Measurements from ENCODE around the gene SALL3.
"Not testable (repeated sequence)": the region's sequence is repeated elsewhere in the genome, so short reads cannot be mapped to it uniquely, and the experiment has no call there.

Gene SALL3

DNA sequence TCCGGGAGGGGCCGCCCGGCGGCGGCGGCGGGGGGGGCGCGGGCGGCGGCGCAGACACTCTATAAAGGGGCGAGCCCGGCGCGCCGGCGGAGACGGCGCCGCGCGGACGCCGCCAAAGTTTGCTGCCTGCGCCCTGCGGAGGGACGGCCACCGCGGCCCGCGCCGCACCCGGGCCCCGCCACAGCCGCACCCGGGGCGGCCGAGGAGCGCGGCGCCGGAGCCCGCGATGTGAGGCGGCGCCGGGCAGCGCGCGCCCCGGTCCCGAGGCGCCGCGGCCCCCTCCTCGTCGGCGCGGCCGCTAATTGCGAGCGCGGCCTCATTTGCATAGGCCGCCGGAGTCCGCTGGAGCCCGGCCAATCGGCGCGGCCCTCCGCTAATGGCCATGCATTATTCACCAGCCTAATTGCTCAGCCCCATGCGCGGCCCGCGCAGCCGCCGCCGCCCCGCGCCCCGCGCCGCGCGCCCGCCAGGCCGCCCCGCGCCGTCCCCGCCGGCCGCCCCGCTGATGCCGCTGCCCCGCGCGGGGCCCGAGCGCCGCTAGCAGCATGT is at the start of gene SALL3:
Gene SALL3, plus strand, starts transcription at position 89 of the 549 bp plus-strand sequence. Its CDS starts 457 bp downstream, at position 546.
- DNase-seq = no peak

- no peak for DNase-seq
These were observed 47.3 kb upstream of the SALL3 start for GRCh38 chr18:78932281-78932680.

- no peak for DNase-seq
These were observed 45.6 kb upstream of the SALL3 start for GRCh38 chr18:78934003-78934402.

DNA sequence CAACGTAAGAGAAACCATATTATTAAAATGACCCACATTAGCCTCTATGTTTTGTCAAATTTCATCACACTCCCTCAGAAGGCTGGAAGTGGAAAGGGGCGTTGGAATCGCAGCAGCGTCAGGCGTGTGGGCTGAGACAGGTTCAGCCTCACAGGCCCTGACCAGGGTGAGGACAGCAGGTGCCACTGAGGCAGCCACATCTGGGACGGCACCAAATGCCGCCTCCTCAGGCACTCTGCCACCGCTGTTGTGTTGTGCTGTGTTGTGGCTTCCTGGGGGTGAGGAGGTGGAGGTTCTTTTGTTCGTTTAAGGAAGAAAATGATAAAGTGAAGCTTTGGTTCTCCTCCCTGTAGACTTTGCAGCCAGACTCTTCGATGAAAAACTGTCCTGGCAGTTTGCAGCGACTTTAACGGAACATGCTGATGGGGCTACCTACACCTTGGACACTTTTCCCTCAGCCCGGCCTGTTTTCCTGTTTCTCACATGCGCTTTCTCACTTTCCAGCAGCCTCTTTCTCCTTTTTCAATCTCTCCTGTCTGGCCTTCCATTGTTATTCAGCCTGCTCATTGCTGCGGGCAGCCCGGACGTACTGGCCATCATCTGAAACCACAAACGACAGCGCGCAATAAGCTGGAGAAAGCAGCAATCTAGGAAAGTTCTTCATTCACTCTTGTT is 44.9 kb upstream of the SALL3 start:
- DNase-seq = no peak

GRCh38 chr18:78935406-78935805 is 44.2 kb upstream of the SALL3 start:
- no peak for DNase-seq

- no peak for DNase-seq
These were observed 43.2 kb upstream of the SALL3 start for GRCh38 chr18:78936251-78937005.

GRCh38 chr18:78937166-78937565 is 42.5 kb upstream of the SALL3 start:
- no peak for DNase-seq

DNA sequence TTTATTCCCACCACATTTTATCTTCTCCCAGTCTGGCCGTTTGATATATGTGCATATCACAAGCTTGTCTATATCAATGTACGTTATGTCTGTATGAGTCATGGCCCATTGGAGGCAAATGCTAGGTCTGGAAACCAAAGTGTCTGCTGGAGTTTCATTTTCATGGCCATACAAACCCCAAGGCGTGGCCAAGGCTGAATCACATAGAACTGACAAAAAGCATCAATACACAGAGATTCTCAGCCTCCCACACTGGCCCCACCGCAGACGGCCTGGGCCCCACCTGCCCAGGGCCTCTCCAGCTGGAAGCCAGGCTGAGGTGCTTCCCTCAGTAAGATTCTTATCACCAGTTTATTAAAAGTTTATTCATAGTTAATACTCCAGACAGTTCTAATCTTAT is 40.5 kb upstream of the SALL3 start:
- DNase-seq = no peak

GRCh38 chr18:78939734-78940494 is 39.7 kb upstream of the SALL3 start:
- no peak for DNase-seq

GRCh38 chr18:78942236-78942635 is 37.4 kb upstream of the SALL3 start:
- DNase-seq = not testable (repeated sequence)

DNA sequence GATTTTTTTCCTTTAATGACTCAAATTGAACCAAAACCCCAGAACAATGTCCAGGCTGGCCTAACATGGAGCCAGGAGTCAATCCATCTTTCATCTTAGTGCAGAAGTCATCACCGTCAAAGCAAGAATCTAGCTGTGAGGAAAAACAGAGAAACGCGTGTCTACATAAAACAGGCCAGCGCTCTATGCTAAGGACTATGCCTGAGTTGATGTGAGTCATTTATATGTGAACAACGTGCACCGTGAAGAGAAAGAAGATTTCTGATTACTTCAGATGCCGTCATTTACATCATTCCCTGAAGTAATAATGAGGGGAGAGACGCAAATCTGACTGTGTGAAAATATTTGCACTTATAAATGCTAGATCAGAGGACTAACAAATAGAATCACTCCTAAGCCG is 34.0 kb upstream of the SALL3 start:
- DNase-seq = no peak

- no peak for DNase-seq
These were observed 32.3 kb upstream of the SALL3 start for GRCh38 chr18:78947291-78947690.

DNA sequence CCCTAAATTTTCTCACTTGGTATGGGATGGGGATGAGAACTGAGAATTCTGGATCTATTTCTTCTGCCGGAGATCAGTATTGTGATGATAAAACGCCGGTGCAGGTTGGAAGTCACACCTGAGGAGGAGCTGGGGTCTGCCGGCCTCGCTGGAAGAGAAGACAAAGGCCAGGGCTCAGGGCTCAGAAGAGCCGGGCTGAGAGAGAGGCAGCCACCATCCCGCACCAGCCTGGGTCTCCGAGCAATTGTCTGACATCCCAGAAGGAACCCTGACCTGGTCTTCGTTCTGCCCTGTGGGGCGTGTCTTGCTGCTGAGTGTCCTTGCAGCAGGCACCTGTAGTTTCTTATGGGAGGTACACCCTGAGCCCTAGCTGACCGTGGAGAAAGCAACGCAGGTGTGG is 31.4 kb upstream of the SALL3 start:
- no peak for DNase-seq

GRCh38 chr18:78948707-78949106 is 30.9 kb upstream of the SALL3 start:
- DNase-seq = no peak

DNA sequence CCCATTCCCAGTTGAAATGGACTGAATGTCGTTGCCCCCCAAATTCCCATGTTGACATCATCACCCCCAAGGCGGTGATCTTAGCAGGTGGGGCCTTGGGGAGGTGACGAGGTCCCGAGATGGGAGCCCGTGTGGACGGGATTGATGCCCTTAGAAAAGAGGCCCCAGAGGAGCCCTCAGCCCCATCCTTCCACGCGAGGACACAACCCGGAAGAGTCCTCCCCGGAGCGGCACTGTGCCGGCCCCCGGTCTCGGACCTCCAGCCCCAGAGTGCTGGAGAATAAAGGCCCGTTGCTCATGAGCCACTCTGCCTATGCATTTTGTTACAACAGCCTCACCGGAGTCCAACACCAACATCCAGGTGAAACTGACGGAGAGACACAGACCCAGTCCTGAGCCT is 30.4 kb upstream of the SALL3 start:
- no peak for DNase-seq

- no peak for DNase-seq
These were observed 29.2 kb upstream of the SALL3 start for GRCh38 chr18:78950386-78950785.

DNA sequence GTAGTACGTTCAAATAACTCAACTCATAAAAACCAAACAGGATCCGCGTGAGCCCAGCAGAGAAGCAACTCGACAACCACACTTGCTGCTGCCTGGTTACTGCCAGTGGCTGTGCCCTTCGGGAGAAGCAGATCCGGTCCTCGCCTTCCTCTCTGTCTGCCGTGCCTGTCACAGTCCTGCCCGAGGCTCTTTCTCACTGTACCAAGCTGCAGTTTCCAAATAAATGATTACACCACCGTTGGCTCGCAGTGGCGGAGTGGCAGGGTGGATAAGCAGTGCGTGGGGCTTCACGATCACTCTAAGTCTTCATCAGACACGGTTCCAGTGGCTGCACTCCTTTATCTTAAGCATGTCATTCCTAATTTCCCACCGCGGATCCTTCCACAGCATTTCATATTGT is 26.1 kb upstream of the SALL3 start:
- DNase-seq = no peak

DNA sequence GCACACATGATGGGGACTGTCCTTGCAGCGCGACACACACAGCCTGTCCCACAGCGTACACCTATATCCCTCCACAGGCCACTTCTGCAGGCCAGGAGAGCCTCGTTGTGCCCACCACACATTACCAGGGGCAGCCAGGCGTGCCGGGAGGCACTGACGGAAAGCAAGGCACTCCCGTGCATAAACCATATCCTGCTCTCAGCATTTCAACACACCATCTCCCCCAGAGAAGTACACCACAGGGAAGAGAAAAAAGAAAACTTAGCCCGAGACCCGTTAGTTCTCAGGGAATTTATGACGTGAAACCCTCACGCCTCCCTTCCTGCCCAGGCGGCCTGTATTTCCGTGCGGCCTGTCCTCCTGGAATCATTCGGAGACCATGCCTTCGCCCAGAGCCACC is 24.6 kb upstream of the SALL3 start:
- DNase-seq = no peak

DNA sequence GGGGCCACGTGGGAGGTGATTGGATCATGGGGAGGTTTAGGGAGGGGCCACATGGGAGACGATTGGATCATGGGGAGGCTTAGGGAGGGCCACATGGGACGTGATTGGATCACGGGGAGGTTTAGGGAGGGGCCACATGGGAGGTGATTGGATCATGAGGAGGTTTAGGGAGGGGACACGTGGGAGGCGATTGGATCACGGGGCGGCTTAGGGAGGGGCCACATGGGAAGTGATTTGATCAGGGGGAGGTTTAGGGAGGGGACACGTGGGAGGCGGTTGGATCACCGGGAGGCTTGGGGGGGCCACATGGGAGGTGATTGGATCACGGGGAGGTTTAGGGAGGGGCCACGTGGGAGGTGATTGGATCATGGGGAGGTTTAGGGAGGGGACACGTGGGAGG is 22.5 kb upstream of the SALL3 start:
- DNase-seq = no peak

DNA sequence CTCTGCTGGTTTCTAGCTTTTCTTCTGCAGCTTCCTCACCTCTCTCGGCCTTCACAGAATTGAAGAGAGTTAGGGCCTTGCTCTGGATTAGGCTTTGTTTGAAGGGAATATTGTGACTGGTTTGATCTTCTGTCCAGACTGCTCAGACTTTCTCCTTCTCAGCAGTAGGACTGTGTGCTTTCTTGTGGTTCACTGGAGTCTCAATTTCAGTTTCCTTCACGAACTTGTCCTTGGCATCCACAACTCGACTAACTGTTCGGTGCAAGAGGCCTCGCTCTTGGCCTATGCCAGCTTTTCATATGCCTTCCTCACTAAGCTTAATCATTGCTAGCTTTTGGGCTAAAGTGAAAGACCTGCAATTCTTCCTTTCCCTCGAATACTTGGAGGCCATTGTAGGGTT is 18.9 kb upstream of the SALL3 start:
- DNase-seq = no peak

DNA sequence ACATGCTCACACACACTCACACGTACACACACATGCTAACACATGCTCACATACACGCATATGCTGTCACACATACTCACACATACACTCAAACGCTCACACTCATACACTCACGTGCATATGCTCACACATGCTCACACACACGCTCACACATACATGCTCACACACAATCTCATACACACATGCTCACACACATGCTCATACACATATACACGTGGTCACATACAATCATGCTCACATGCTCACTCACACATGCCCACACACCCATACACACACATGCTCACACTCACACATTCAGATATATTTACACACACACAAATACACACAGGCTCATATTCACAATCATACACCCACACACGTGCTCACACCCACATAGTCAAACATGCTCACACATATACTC is 17.5 kb upstream of the SALL3 start:
- no peak for DNase-seq

GRCh38 chr18:78964727-78965126 is 14.9 kb upstream of the SALL3 start:
- DNase-seq = not testable (repeated sequence)

- DNase-seq = no peak
These were observed 14.4 kb upstream of the SALL3 start for GRCh38 chr18:78965260-78965659.
